ENCODE data around the gene EDEM2.
"Not testable (repeated sequence)": the region's sequence is repeated elsewhere in the genome, so short reads cannot be mapped to it uniquely, and the experiment has no call there.

Gene EDEM2

GRCh38 chr20:35171753-35172433 lies 24.8 kb upstream of the EDEM2 start, which contains the start of gene PROCR:
PROCR (plus strand) TSS chr20:35172072; CDS start chr20:35172155, 83 bp downstream.
- Histone ChIP-seq H3F3A (ENCODE audit: insufficient read depth, low read length) (no peaks in the 10 kb centered on the region), H4K20me1 (ENCODE audit: insufficient read depth, low read length) (no peaks in the 10 kb centered on the region), H3K79me2 (ENCODE audit: low read length) (no peaks in the 10 kb centered on the region), H3K36me3 (replicated peaks; ENCODE audit: insufficient read depth, low read length) (no peaks in the 10 kb centered on the region), H3K4me1 (ENCODE audit: low read length) (no peaks in the 10 kb centered on the region), H3K9ac (ENCODE audit: low read length) (no peak within 1 kb of the TSS), H2AFZ (ENCODE audit: low read length) (no peak within 1 kb of the TSS), H3K4me2 (ENCODE audit: low read depth, low read length) (no peak within 1 kb of the TSS), H3K27me3 (replicated peaks; ENCODE audit: insufficient read depth, low read length) (no peaks in the 10 kb centered on the region), H3K4me3 (ENCODE audit: low read length) (no peak within 1 kb of the TSS), H3K9me2 (replicated peaks; ENCODE audit: insufficient read depth, low read length) (no peaks in the 10 kb centered on the region), H3K27ac (ENCODE audit: low read length) (no peak within 1 kb of the TSS), H3K9me3 (replicated peaks; ENCODE audit: insufficient read depth, low read length) (no peaks in the 10 kb centered on the region)
- no peak for DNase-seq
- no peak for TF ChIP-seq EZH2phosphoT487 (IDR thresholded peaks at IDR 0.05; ENCODE audit: low read length)

- H3K79me2 ChIP-seq (ENCODE audit: low read length) = no peaks in the 10 kb centered on the region
- no peak overlapping the region for H3K27ac ChIP-seq (ENCODE audit: low read length)
- no peak overlapping the region for H2AFZ ChIP-seq (ENCODE audit: low read length)
- H3F3A ChIP-seq (ENCODE audit: insufficient read depth, low read length) = no peaks in the 10 kb centered on the region
- H3K4me3 ChIP-seq (ENCODE audit: low read length) = no peak overlapping the region
- H3K27me3 ChIP-seq (replicated peaks; ENCODE audit: insufficient read depth, low read length) = no peaks in the 10 kb centered on the region
- no peaks in the 10 kb centered on the region for H3K4me1 ChIP-seq (ENCODE audit: low read length)
- H3K36me3 ChIP-seq (replicated peaks; ENCODE audit: insufficient read depth, low read length) = no peaks in the 10 kb centered on the region
- TF ChIP-seq EZH2phosphoT487 (IDR thresholded peaks at IDR 0.05; ENCODE audit: low read length) (no peak), EZH2 (optimal IDR thresholded peaks at IDR 0.05; ENCODE audit: low read depth, low read length) (no peak)
- TF ChIP-seq, protein P1, sequence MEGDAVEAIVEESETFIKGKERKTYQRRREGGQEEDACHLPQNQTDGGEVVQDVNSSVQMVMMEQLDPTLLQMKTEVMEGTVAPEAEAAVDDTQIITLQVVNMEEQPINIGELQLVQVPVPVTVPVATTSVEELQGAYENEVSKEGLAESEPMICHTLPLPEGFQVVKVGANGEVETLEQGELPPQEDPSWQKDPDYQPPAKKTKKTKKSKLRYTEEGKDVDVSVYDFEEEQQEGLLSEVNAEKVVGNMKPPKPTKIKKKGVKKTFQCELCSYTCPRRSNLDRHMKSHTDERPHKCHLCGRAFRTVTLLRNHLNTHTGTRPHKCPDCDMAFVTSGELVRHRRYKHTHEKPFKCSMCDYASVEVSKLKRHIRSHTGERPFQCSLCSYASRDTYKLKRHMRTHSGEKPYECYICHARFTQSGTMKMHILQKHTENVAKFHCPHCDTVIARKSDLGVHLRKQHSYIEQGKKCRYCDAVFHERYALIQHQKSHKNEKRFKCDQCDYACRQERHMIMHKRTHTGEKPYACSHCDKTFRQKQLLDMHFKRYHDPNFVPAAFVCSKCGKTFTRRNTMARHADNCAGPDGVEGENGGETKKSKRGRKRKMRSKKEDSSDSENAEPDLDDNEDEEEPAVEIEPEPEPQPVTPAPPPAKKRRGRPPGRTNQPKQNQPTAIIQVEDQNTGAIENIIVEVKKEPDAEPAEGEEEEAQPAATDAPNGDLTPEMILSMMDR (IDR thresholded peaks at IDR 0.05; ENCODE audit: low read length) = no peak
- no peak for DNase-seq
- H3K9ac ChIP-seq (ENCODE audit: low read length) = no peak overlapping the region
- no peaks in the 10 kb centered on the region for H4K20me1 ChIP-seq (ENCODE audit: insufficient read depth, low read length)
- no peaks in the 10 kb centered on the region for H3K9me2 ChIP-seq (replicated peaks; ENCODE audit: insufficient read depth, low read length)
- H3K9me3 ChIP-seq (replicated peaks; ENCODE audit: insufficient read depth, low read length) = no peaks in the 10 kb centered on the region
- H3K4me2 ChIP-seq (ENCODE audit: low read depth, low read length) = no peak overlapping the region
These were observed 24.3 kb upstream of the EDEM2 start for GRCh38 chr20:35171438-35171752.

- not testable (repeated sequence) for H3K9me2 ChIP-seq (replicated peaks; ENCODE audit: insufficient read depth, low read length); H3K4me2 ChIP-seq (ENCODE audit: low read depth, low read length); H2AFZ ChIP-seq (ENCODE audit: low read length); H3K9ac ChIP-seq (ENCODE audit: low read length); H3K4me3 ChIP-seq (ENCODE audit: low read length); H3K4me1 ChIP-seq (ENCODE audit: low read length); H3K27me3 ChIP-seq (replicated peaks; ENCODE audit: insufficient read depth, low read length); H3K36me3 ChIP-seq (replicated peaks; ENCODE audit: insufficient read depth, low read length); H3F3A ChIP-seq (ENCODE audit: insufficient read depth, low read length); H3K9me3 ChIP-seq (replicated peaks; ENCODE audit: insufficient read depth, low read length); H4K20me1 ChIP-seq (ENCODE audit: insufficient read depth, low read length); H3K27ac ChIP-seq (ENCODE audit: low read length); H3K79me2 ChIP-seq (ENCODE audit: low read length); DNase-seq
These were observed 21.7 kb upstream of the EDEM2 start for GRCh38 chr20:35168701-35169409.

GRCh38 chr20:35167787-35168186 lies 20.7 kb upstream of the EDEM2 start:
- no peak overlapping the region for H2AFZ ChIP-seq (ENCODE audit: low read length)
- H3K27ac ChIP-seq (ENCODE audit: low read length) = no peak overlapping the region
- H3K79me2 ChIP-seq (ENCODE audit: low read length) = no peaks in the 10 kb centered on the region
- H3K9ac ChIP-seq (ENCODE audit: low read length) = no peak overlapping the region
- no peaks in the 10 kb centered on the region for H3K9me2 ChIP-seq (replicated peaks; ENCODE audit: insufficient read depth, low read length)
- no peak overlapping the region for H3K4me2 ChIP-seq (ENCODE audit: low read depth, low read length)
- H3K9me3 ChIP-seq (replicated peaks; ENCODE audit: insufficient read depth, low read length) = no peaks in the 10 kb centered on the region
- H3K4me3 ChIP-seq (ENCODE audit: low read length) = no peak overlapping the region
- H3F3A ChIP-seq (ENCODE audit: insufficient read depth, low read length) = no peaks in the 10 kb centered on the region
- no peak for DNase-seq
- no peaks in the 10 kb centered on the region for H3K4me1 ChIP-seq (ENCODE audit: low read length)
- H3K27me3 ChIP-seq (replicated peaks; ENCODE audit: insufficient read depth, low read length) = no peaks in the 10 kb centered on the region
- TF ChIP-seq EZH2phosphoT487 (IDR thresholded peaks at IDR 0.05; ENCODE audit: low read length) = no peak
- TF ChIP-seq, protein P1 (IDR thresholded peaks at IDR 0.05; ENCODE audit: low read length) = no peak
- no peak for TF ChIP-seq EZH2 (optimal IDR thresholded peaks at IDR 0.05; ENCODE audit: low read depth, low read length)
- no peaks in the 10 kb centered on the region for H3K36me3 ChIP-seq (replicated peaks; ENCODE audit: insufficient read depth, low read length)
- no peaks in the 10 kb centered on the region for H4K20me1 ChIP-seq (ENCODE audit: insufficient read depth, low read length)
